ENCODE data around the gene SLC4A3.

DNA sequence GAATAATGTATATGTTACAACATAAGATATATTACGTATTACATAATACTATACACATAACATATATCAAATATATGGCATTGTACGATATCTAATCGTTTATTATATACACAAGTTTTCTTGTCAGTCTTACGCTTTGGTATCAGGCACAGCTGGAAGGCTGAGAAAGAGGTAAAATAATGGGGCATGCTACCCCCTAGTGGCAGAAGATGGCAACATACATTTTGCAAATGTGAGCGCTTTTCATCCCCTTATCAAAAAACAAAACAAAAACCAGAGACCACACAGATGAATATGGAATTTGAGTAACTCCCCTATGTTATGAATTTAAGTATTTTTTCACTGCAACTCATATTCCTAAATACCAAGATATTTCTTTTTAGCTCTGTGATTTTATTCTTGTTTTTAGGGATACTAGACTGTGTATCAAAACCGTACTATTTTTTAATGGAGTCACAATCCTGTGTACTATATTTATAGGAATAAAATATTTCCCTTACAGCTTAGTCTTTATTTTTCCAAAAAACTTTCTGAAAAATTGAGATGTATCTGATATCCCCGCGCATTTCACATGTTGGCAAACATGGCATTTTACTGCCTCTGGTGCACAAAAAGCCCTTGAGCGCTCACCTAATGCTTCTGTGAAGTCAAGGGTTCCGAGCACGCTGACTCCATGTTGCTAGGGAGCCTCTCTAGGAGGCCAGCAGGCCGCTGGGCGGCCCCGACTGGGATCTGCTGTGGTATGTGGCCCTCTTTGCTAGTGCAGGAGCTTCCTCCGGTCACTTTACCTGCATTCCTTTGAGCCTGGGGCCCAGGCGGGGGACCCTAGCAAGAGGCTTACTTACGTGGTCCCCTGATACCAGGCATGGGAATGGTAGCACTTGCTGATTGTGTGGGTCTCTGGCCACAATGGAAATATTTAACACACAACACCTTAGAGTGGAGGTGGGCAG is 62.5 kb downstream of the SLC4A3 start:
- TF ChIP-seq, protein P1, sequence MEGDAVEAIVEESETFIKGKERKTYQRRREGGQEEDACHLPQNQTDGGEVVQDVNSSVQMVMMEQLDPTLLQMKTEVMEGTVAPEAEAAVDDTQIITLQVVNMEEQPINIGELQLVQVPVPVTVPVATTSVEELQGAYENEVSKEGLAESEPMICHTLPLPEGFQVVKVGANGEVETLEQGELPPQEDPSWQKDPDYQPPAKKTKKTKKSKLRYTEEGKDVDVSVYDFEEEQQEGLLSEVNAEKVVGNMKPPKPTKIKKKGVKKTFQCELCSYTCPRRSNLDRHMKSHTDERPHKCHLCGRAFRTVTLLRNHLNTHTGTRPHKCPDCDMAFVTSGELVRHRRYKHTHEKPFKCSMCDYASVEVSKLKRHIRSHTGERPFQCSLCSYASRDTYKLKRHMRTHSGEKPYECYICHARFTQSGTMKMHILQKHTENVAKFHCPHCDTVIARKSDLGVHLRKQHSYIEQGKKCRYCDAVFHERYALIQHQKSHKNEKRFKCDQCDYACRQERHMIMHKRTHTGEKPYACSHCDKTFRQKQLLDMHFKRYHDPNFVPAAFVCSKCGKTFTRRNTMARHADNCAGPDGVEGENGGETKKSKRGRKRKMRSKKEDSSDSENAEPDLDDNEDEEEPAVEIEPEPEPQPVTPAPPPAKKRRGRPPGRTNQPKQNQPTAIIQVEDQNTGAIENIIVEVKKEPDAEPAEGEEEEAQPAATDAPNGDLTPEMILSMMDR (IDR thresholded peaks at IDR 0.05 in 8 of 11, conservative IDR thresholded peaks at IDR 0.05 in 3 of 11): peak; percentile 31 to 80 (median 66)
- TF ChIP-seq POLR2A (IDR thresholded peaks at IDR 0.05): no peak
- TF ChIP-seq POLR2AphosphoS5 (IDR thresholded peaks at IDR 0.05): no peak

Data from spleen (tissue), 7 donors.